WTC11 (cell line): Measurements from ENCODE around the gene ANO1. TPM values are rescaled to one million over a fixed set of nuclear protein-coding genes. Genes with fewer than 3 reads are reported as not detected.

ENCODE experiments used
- ATAC-seq: fragments of 200-7000 bp; cut with Tn5 transposase; 2 replicates; pipeline ENCODE4 v1.10.0; 2021; ENCODE audit warnings: mild to moderate bottlenecking, moderate library complexity
- CTCF ChIA-PET: fragments of 300-600 bp; sonication (Branson Sonifier 250); formaldehyde crosslinking; loops from one replicate; lab custom pipeline; 2021; ENCODE audit warnings: antibody characterized with exemption; lab: Charles Lee
- POLR2A ChIA-PET: fragments of 350-600 bp; sonication (Branson Sonifier 250); formaldehyde crosslinking; loops from one replicate; lab custom pipeline; 2021; ENCODE audit warnings: antibody characterized with exemption; lab: Charles Lee
- DNase-seq: peaks from one replicate; pipeline ENCODE4 v3.0.0; 2021; ENCODE audit warnings: low spot score
- H3K27ac Mint-ChIP-seq: 2 replicates; pipeline ENCODE4 v1.8.0; 2021; ENCODE audit warnings: mixed read lengths
- H3K27me3 Mint-ChIP-seq: 2 replicates; pipeline ENCODE4 v1.8.0; 2021; ENCODE audit warnings: low read depth, mild to moderate bottlenecking, moderate library complexity, mixed read lengths
- H3K36me3 Mint-ChIP-seq: 2 replicates; pipeline ENCODE4 v1.8.0; 2021; ENCODE audit warnings: mixed read lengths
- H3K4me1 Mint-ChIP-seq: 2 replicates; pipeline ENCODE4 v1.8.0; 2022; ENCODE audit warnings: mixed read lengths
- H3K4me3 Mint-ChIP-seq: 2 replicates; pipeline ENCODE4 v1.8.0; 2021; ENCODE audit warnings: mild to moderate bottlenecking, moderate library complexity, mixed read lengths
- H3K9me3 Mint-ChIP-seq: 2 replicates; pipeline ENCODE4 v1.8.0; 2021; ENCODE audit warnings: mixed read lengths
- E2F5 ChIP-seq: sonication (generic); formaldehyde crosslinking; IDR thresholded peaks from 2 replicates; pipeline ENCODE4 v1.8.1; 2022; ENCODE audit warnings: mild to moderate bottlenecking, moderate library complexity, missing genetic modification reagents
- FOXJ3 ChIP-seq: sonication (generic); formaldehyde crosslinking; IDR thresholded peaks from 2 replicates; pipeline ENCODE4 v1.9.0; 2021; ENCODE audit warnings: missing genetic modification reagents, mild to moderate bottlenecking, borderline replicate concordance
- FOXK1 ChIP-seq: sonication (generic); formaldehyde crosslinking; IDR thresholded peaks from 2 replicates; pipeline ENCODE4 v1.8.0; 2022; ENCODE audit warnings: mild to moderate bottlenecking, moderate library complexity, missing genetic modification reagents
- GTF2I ChIP-seq: fragments of 250-450 bp; sonication (Bioruptor Pico); conservative IDR thresholded peaks from 2 replicates; pipeline ENCODE4 v1.4.0; 2021; ENCODE audit warnings: mild to moderate bottlenecking
- JAZF1 ChIP-seq: fragments of 250-450 bp; sonication (Bioruptor Pico); IDR thresholded peaks from 2 replicates; pipeline ENCODE4 v1.9.0; 2021; ENCODE audit warnings: moderate library complexity, mild to moderate bottlenecking, inconsistent platforms
- JUN ChIP-seq: sonication (generic); formaldehyde crosslinking; IDR thresholded peaks from 2 replicates; pipeline ENCODE4 v1.8.0; 2023; ENCODE audit warnings: mild to moderate bottlenecking, missing genetic modification reagents
- MXD4 ChIP-seq: fragments of 250-450 bp; sonication (Bioruptor Pico); IDR thresholded peaks from 2 replicates; pipeline ENCODE4 v1.8.0; 2021; ENCODE audit warnings: mild to moderate bottlenecking, moderate library complexity, borderline replicate concordance
- NFE2L1 ChIP-seq: sonication (generic); formaldehyde crosslinking; IDR thresholded peaks from 2 replicates; pipeline ENCODE4 v1.8.1; 2023; ENCODE audit warnings: missing genetic modification reagents
- NFYB ChIP-seq: sonication (generic); formaldehyde crosslinking; conservative IDR thresholded peaks from 2 replicates; pipeline ENCODE4 v1.8.0; 2022; ENCODE audit warnings: low read depth, missing genetic modification reagents
- SMAD4 ChIP-seq: sonication (generic); formaldehyde crosslinking; IDR thresholded peaks from 2 replicates; pipeline ENCODE4 v1.8.0; 2022; ENCODE audit warnings: mild to moderate bottlenecking, missing genetic modification reagents
- SP1 ChIP-seq: sonication (generic); formaldehyde crosslinking; conservative IDR thresholded peaks from 2 replicates; pipeline ENCODE4 v1.8.1; 2022; ENCODE audit warnings: missing genetic modification reagents
- TEAD1 ChIP-seq: sonication (generic); formaldehyde crosslinking; IDR thresholded peaks from 2 replicates; pipeline ENCODE4 v1.8.0; 2022; ENCODE audit warnings: mild to moderate bottlenecking, missing genetic modification reagents
- TEAD4 ChIP-seq: sonication (generic); formaldehyde crosslinking; IDR thresholded peaks from 2 replicates; pipeline ENCODE4 v1.8.0; 2022; ENCODE audit warnings: mild to moderate bottlenecking, missing genetic modification reagents
- TP53 ChIP-seq: sonication (generic); formaldehyde crosslinking; IDR thresholded peaks from 2 replicates; pipeline ENCODE4 v1.8.1; 2023; ENCODE audit warnings: mild to moderate bottlenecking, missing genetic modification reagents
- ZNF317 ChIP-seq: sonication (generic); formaldehyde crosslinking; IDR thresholded peaks from 2 replicates; pipeline ENCODE4 v1.8.1; 2023; ENCODE audit warnings: low read depth, mild to moderate bottlenecking, moderate library complexity, missing genetic modification reagents, borderline replicate concordance
- ZNF425 ChIP-seq: fragments of 250-450 bp; sonication (Bioruptor Pico); conservative IDR thresholded peaks from 2 replicates; pipeline ENCODE4 v1.9.0; 2021; ENCODE audit warnings: mild to moderate bottlenecking
- ZNF671 ChIP-seq: fragments of 250-450 bp; sonication (Bioruptor Pico); IDR thresholded peaks from 2 replicates; pipeline ENCODE4 v1.8.0; 2021; ENCODE audit warnings: mild to moderate bottlenecking
- total RNA-seq: library from RNA; stranded (reverse); gene quantifications from 3 replicates; pipeline ENCODE4 v1.2.3, GENCODE V29; 2021
- TF ChIP-seq, protein P1 (sequence below): sonication (generic); formaldehyde crosslinking; IDR thresholded peaks from 2 replicates; pipeline ENCODE4 v1.8.0; 2023; ENCODE audit warnings: mild to moderate bottlenecking, missing genetic modification reagents
- TF ChIP-seq, protein P2 (sequence below): sonication (generic); formaldehyde crosslinking; IDR thresholded peaks from 2 replicates; pipeline ENCODE4 v1.8.0; 2022; ENCODE audit warnings: mild to moderate bottlenecking, missing genetic modification reagents
- TF ChIP-seq, protein P3 (sequence below): fragments of 250-450 bp; sonication (Bioruptor Pico); IDR thresholded peaks from 2 replicates; pipeline ENCODE4 v1.9.0; 2021; ENCODE audit warnings: moderate library complexity, mild to moderate bottlenecking, inconsistent platforms, borderline replicate concordance
- TF ChIP-seq, protein P4 (sequence below): sonication (generic); formaldehyde crosslinking; IDR thresholded peaks from 2 replicates; pipeline ENCODE4 v1.8.1; 2023; ENCODE audit warnings: mild to moderate bottlenecking, moderate library complexity, missing genetic modification reagents

ANO1 gene
- total RNA-seq, 1 experiment from 2014 or later: 4.1 TPM

DNA sequence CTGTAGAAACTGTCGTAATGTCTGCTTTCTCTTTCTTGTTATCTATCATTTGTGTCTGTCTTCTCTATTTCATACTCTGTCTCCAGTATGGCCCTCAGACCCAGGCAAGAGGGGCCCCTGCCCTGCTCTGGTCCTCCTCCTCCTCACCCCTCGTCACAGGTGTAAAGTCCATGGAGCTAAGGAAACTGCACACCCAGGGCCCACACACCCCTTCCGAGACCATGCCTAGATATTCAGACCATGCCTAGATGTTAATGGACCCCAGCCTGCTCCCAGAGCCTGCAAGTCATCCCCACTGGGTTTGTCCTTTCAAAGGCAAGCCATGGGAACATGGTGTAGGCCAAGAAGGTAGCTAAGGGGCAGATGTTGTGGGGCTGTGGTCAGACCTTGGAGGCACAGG, 24.1 kb upstream of the ANO1 start:
- Mint-ChIP-seq H3K9me3 (peaks cover 28% of the 10 kb centered on the region), H3K27ac (no peak overlapping the region), H3K27me3 (no peaks in the 10 kb centered on the region; the same call in 1 of the 2 replicates), H3K36me3 (peaks cover 5% of the 10 kb centered on the region; the same call in 1 of the 2 replicates), H3K4me3 (no peak overlapping the region), H3K4me1 (peaks cover 4% of the 10 kb centered on the region; the same call in 1 of the 2 replicates)
- ChIA-PET CTCF (no interaction called here), POLR2A (no interaction called here)
- TF ChIP-seq GTF2I (CRISPR knock-in tag) (no peak), NFE2L1 (CRISPR knock-in tag) (no peak), ZNF317 (CRISPR knock-in tag) (no peak)
- no peak for ATAC-seq
- DNase-seq: no peak

DNA sequence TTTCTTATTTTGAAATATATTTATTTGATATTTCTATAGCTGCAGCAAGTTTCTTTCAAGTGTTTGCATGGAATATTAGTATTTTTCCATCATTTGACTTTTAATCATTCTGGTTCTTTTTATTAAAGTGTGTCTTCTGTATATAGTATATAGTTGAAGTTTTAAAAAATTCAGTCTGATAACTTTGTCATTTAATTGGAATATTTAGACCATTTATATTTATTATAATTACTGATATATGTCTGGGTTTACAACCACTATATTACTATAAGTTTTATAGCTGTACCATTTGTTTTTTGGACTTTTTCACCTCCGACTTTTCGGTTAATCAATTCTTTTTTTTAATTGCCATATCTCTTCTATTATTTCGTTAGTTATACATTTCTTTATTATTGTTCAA, 22.7 kb upstream of the ANO1 start:
- no peak overlapping the region for H3K4me3 Mint-ChIP-seq
- ChIA-PET POLR2A (no interaction called here), CTCF (no interaction called here)
- no peak for DNase-seq
- H3K27ac Mint-ChIP-seq: no peak overlapping the region
- H3K4me1 Mint-ChIP-seq: no peaks in the 10 kb centered on the region
- peaks cover 28% of the 10 kb centered on the region for H3K9me3 Mint-ChIP-seq
- no peak for ATAC-seq
- peaks cover 5% of the 10 kb centered on the region; the same call in 1 of the 2 replicates for H3K36me3 Mint-ChIP-seq
- H3K27me3 Mint-ChIP-seq: no peaks in the 10 kb centered on the region; the same call in 1 of the 2 replicates
- TF ChIP-seq FOXJ3 (CRISPR knock-in tag) (no peak), FOXK1 (CRISPR knock-in tag) (no peak), JUN (CRISPR knock-in tag) (no peak), TEAD1 (CRISPR knock-in tag) (no peak), E2F5 (CRISPR knock-in tag) (no peak), TEAD4 (no peak), ZNF425 (CRISPR knock-in tag) (no peak), SP1 (CRISPR knock-in tag) (no peak), SMAD4 (no peak), NFYB (CRISPR knock-in tag) (no peak), MXD4 (CRISPR knock-in tag) (no peak), ZNF671 (no peak), TP53 (no peak), JAZF1 (CRISPR knock-in tag) (no peak)
- TF ChIP-seq, protein P1, sequence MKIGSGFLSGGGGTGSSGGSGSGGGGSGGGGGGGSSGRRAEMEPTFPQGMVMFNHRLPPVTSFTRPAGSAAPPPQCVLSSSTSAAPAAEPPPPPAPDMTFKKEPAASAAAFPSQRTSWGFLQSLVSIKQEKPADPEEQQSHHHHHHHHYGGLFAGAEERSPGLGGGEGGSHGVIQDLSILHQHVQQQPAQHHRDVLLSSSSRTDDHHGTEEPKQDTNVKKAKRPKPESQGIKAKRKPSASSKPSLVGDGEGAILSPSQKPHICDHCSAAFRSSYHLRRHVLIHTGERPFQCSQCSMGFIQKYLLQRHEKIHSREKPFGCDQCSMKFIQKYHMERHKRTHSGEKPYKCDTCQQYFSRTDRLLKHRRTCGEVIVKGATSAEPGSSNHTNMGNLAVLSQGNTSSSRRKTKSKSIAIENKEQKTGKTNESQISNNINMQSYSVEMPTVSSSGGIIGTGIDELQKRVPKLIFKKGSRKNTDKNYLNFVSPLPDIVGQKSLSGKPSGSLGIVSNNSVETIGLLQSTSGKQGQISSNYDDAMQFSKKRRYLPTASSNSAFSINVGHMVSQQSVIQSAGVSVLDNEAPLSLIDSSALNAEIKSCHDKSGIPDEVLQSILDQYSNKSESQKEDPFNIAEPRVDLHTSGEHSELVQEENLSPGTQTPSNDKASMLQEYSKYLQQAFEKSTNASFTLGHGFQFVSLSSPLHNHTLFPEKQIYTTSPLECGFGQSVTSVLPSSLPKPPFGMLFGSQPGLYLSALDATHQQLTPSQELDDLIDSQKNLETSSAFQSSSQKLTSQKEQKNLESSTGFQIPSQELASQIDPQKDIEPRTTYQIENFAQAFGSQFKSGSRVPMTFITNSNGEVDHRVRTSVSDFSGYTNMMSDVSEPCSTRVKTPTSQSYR (CRISPR knock-in tag): no peak
- TF ChIP-seq, protein P2, sequence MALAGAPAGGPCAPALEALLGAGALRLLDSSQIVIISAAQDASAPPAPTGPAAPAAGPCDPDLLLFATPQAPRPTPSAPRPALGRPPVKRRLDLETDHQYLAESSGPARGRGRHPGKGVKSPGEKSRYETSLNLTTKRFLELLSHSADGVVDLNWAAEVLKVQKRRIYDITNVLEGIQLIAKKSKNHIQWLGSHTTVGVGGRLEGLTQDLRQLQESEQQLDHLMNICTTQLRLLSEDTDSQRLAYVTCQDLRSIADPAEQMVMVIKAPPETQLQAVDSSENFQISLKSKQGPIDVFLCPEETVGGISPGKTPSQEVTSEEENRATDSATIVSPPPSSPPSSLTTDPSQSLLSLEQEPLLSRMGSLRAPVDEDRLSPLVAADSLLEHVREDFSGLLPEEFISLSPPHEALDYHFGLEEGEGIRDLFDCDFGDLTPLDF: no peak
- TF ChIP-seq, protein P3, sequence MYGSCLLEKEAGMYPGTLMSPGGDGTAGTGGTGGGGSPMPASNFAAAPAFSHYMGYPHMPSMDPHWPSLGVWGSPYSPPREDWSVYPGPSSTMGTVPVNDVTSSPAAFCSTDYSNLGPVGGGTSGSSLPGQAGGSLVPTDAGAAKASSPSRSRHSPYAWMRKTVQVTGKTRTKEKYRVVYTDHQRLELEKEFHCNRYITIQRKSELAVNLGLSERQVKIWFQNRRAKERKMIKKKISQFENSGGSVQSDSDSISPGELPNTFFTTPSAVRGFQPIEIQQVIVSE: no peak
- TF ChIP-seq, protein P4, sequence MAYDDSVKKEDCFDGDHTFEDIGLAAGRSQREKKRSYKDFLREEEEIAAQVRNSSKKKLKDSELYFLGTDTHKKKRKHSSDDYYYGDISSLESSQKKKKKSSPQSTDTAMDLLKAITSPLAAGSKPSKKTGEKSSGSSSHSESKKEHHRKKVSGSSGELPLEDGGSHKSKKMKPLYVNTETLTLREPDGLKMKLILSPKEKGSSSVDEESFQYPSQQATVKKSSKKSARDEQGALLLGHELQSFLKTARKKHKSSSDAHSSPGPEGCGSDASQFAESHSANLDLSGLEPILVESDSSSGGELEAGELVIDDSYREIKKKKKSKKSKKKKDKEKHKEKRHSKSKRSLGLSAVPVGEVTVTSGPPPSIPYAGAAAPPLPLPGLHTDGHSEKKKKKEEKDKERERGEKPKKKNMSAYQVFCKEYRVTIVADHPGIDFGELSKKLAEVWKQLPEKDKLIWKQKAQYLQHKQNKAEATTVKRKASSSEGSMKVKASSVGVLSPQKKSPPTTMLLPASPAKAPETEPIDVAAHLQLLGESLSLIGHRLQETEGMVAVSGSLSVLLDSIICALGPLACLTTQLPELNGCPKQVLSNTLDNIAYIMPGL (CRISPR knock-in tag): no peak
